ENCODE measurements around the gene OR2Z1. TPM values are rescaled to one million over a fixed set of nuclear protein-coding genes. Genes with fewer than 3 reads are reported as not detected.
"Not testable (repeated sequence)": the region's sequence is repeated elsewhere in the genome, so short reads cannot be mapped to it uniquely, and the experiment has no call there.

OR2Z1 gene
- total and polyA plus RNA-seq, 7 donors = not detected

DNA sequence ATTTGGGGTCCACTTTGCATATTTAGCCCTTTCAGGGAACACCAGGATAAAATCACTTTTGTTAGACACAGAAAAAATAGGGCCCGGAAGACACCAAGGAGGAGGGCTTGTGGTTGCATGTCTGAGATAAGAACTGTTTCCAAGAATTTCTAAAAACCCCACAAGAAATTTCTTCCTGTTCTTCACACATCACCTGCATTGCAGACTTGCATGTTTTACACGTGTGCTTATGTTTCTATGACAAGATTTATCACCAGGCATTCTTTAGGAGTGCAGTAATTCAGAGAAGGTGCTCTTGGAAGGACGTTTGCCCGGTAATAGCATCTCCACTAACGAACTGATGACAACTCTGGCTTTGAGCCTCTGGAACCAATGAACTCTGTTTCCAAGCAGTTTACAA lies 15.7 kb upstream of the OR2Z1 start:
- TF ChIP-seq POLR2A (IDR thresholded peaks at IDR 0.05) (no peak), EP300 (IDR thresholded peaks at IDR 0.05) (no peak)
- TF ChIP-seq, protein P1, sequence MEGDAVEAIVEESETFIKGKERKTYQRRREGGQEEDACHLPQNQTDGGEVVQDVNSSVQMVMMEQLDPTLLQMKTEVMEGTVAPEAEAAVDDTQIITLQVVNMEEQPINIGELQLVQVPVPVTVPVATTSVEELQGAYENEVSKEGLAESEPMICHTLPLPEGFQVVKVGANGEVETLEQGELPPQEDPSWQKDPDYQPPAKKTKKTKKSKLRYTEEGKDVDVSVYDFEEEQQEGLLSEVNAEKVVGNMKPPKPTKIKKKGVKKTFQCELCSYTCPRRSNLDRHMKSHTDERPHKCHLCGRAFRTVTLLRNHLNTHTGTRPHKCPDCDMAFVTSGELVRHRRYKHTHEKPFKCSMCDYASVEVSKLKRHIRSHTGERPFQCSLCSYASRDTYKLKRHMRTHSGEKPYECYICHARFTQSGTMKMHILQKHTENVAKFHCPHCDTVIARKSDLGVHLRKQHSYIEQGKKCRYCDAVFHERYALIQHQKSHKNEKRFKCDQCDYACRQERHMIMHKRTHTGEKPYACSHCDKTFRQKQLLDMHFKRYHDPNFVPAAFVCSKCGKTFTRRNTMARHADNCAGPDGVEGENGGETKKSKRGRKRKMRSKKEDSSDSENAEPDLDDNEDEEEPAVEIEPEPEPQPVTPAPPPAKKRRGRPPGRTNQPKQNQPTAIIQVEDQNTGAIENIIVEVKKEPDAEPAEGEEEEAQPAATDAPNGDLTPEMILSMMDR (IDR thresholded peaks at IDR 0.05) = no peak
- H3K27ac ChIP-seq = no peak overlapping the region
- no peak for DNase-seq
- H3K36me3 ChIP-seq = no peaks in the 10 kb centered on the region
- H3K9me3 ChIP-seq = no peaks in the 10 kb centered on the region
- no peaks in the 10 kb centered on the region for H3K4me1 ChIP-seq
- no peak overlapping the region for H3K4me3 ChIP-seq
- WGBS, 2 donors = 19 to 32% methylated on average over 5 of the region's 5 CpGs
- peaks cover 0 to 9% (median 4%) of the 10 kb centered on the region in 3 donors for H3K27me3 ChIP-seq
- intact Hi-C loops (cut with DNase I) = no loop called here

DNA sequence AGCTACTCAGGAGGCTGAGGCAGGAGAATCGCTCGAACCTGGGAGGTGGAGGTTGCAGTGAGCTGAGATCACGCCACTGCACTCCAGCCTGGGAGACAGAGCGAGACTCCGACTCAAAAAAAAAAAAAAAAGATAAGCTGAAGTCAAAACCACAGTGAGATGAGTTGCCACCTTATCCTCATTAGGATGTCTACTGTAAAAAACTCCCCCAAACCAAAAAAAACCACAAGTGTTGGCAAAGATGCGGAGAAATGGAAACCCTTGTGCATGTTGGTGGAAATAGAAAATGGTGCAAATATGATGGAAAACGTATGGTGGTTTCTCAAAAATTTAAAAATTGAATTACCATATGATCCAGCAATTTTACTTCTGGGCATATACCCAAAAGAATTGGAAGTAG lies 11.1 kb upstream of the OR2Z1 start:
- DNase-seq; H3K4me1 ChIP-seq; H3K27me3 ChIP-seq; H3K4me3 ChIP-seq; intact Hi-C loops (cut with DNase I); H3K27ac ChIP-seq; H3K9me3 ChIP-seq; H3K36me3 ChIP-seq: not testable (repeated sequence)
- WGBS, 2 donors = 88 to 91% methylated on average over 7 of the region's 7 CpGs

DNA sequence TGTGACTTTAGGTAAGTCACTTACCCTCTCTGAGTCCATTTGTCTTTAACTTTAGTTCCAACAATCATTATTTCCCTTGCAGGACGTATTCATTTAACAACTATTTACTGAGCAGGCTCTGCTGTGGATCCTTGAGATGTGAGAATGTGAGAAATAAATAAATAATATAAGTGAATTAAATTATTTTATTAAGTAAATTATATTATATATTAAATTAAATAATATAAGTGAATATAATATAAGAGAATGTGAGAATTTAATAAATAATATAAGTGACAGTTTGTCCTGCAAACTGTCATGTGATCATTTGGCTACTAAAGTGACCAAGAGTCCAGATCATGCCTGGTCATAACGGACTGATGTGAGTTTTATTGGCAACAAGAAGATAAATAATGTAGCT lies 598 bp downstream of the OR2Z1 start:
- intact Hi-C loops (cut with DNase I) = no loop called here
- H3K36me3 ChIP-seq = no peaks in the 10 kb centered on the region
- no peak overlapping the region for H3K27ac ChIP-seq
- TF ChIP-seq POLR2AphosphoS5 (IDR thresholded peaks at IDR 0.05) (no peak), POLR2A (IDR thresholded peaks at IDR 0.05) (no peak), EP300 (IDR thresholded peaks at IDR 0.05) (no peak)
- TF ChIP-seq, protein P1 (IDR thresholded peaks at IDR 0.05) = no peak
- peaks cover 0 to 3% (median under 1%) of the 10 kb centered on the region in 4 donors for H3K9me3 ChIP-seq
- H3K27me3 ChIP-seq = peaks cover 0 to 10% (median 0%) of the 10 kb centered on the region in 3 donors
- WGBS, 2 donors = 46 to 68% methylated on average over 2 of the region's 2 CpGs
- no peak overlapping the region for H3K4me3 ChIP-seq
- DNase-seq = no peak
- H3K4me1 ChIP-seq = no peaks in the 10 kb centered on the region

GRCh38 chr19:8724276-8724675 lies 2.8 kb downstream of the OR2Z1 start:
- DNase-seq = no peak
- 68 to 70% methylated on average over 3 of the region's 3 CpGs for WGBS, 2 donors
- TF ChIP-seq POLR2AphosphoS5 (IDR thresholded peaks at IDR 0.05) (no peak), EP300 (IDR thresholded peaks at IDR 0.05) (no peak), POLR2A (IDR thresholded peaks at IDR 0.05) (no peak)
- TF ChIP-seq, protein P1 (IDR thresholded peaks at IDR 0.05) = no peak

GRCh38 chr19:8731428-8732169 lies 10.2 kb downstream of the OR2Z1 start:
- H3K27ac ChIP-seq = no peak overlapping the region
- no peak for TF ChIP-seq POLR2A (IDR thresholded peaks at IDR 0.05)
- no peaks in the 10 kb centered on the region for H3K36me3 ChIP-seq
- no peak for DNase-seq
- H3K4me1 ChIP-seq = no peaks in the 10 kb centered on the region
- H3K27me3 ChIP-seq = no peaks in the 10 kb centered on the region
- intact Hi-C loops (cut with DNase I) = no loop called here
- 71% methylated on average over 19 of the region's 19 CpGs for WGBS, 2 donors
- no peak overlapping the region for H3K4me3 ChIP-seq
- H3K9me3 ChIP-seq = no peaks in the 10 kb centered on the region

More at GRCh38 chr19:8724276-8724675, 2.8 kb downstream of the OR2Z1 start:
- Histone ChIP-seq H3K9me3 (peaks cover 0 to 3% (median 0%) of the 10 kb centered on the region in 4 donors), H3K27me3 (peaks cover 0 to 10% (median 0%) of the 10 kb centered on the region in 3 donors), H3K4me1 (no peaks in the 10 kb centered on the region), H3K27ac (no peak overlapping the region), H3K36me3 (no peaks in the 10 kb centered on the region), H3K4me3 (no peak overlapping the region)
- intact Hi-C loops (cut with DNase I) = no loop called here

GRCh38 chr19:8738377-8738776 lies 16.9 kb downstream of the OR2Z1 start:
- no peaks in the 10 kb centered on the region for H3K36me3 ChIP-seq

GRCh38 chr19:8739291-8740065 lies 18.0 kb downstream of the OR2Z1 start:
- 94 to 95% methylated on average over 37 to 45 of the region's 55 CpGs for WGBS, 2 donors
- DNase-seq; H3K9me3 ChIP-seq; H3K36me3 ChIP-seq; H3K27me3 ChIP-seq; H3K27ac ChIP-seq; H3K4me3 ChIP-seq; H3K4me1 ChIP-seq; intact Hi-C loops (cut with DNase I): not testable (repeated sequence)

More at GRCh38 chr19:8738377-8738776, 16.9 kb downstream of the OR2Z1 start:
- H3K9me3 ChIP-seq = peaks cover 0 to 2% (median 0%) of the 10 kb centered on the region in 4 donors
- H3K27me3 ChIP-seq = no peaks in the 10 kb centered on the region
- 78 to 82% methylated on average over 8 of the region's 8 CpGs for WGBS, 2 donors
- no peak overlapping the region for H3K27ac ChIP-seq
- TF ChIP-seq POLR2AphosphoS5 (IDR thresholded peaks at IDR 0.05) (no peak), EP300 (IDR thresholded peaks at IDR 0.05) (no peak), POLR2A (IDR thresholded peaks at IDR 0.05) (no peak)
- TF ChIP-seq, protein P1 (IDR thresholded peaks at IDR 0.05) = no peak
- no peak overlapping the region for H3K4me3 ChIP-seq
- intact Hi-C loops (cut with DNase I) = no loop called here
- no peak for DNase-seq
- no peaks in the 10 kb centered on the region for H3K4me1 ChIP-seq

DNA sequence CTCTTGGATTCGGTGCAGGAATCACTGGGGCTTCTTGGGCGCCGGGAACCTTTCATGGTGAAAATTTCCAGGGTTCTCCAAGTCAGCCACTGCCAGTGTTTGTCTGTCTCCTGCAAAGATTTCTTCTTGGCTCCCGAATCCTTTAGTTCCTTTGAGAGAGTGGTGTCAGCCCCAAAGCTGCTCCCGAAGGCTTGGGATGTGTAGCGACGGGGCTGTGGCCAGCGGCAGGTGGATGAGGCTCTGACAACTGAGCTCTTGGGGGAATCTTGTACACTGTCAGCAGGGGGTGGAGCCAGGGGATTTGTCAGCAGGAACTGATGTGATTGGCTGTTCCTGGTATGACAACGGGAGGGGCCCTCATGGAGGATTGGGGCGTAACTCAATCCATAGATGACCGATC lies 45.8 kb downstream of the OR2Z1 start:
- DNase-seq; H3K27ac ChIP-seq; H3K9me3 ChIP-seq; H3K4me1 ChIP-seq; H3K36me3 ChIP-seq; H3K27me3 ChIP-seq; intact Hi-C loops (cut with DNase I); H3K4me3 ChIP-seq: not testable (repeated sequence)
- WGBS, 2 donors = 87 to 88% methylated on average over 5 of the region's 11 CpGs
